AG08396 (cell line): Measurements from ENCODE around the gene ZNF407.
"Not testable (repeated sequence)": the region's sequence is repeated elsewhere in the genome, so short reads cannot be mapped to it uniquely, and the experiment has no call there.

ENCODE experiments used
- DNase-seq: peaks from one replicate; pipeline ENCODE4 v3.0.0; 2012; ENCODE audit warnings: low spot score, mixed read lengths

The ZNF407 gene

GRCh38 chr18:74597662-74598349 is at the start of gene ZNF407:
Gene ZNF407, plus strand, starts transcription at chr18:74597870. Its CDS starts 33,150 bp downstream, at chr18:74631020.
- peak; percentile 92 for DNase-seq

GRCh38 chr18:74549591-74550104 is 48.0 kb upstream of the ZNF407 start:
- DNase-seq = no peak

GRCh38 chr18:74550886-74551285 is 46.8 kb upstream of the ZNF407 start:
- DNase-seq = no peak

GRCh38 chr18:74551452-74551851 is 46.2 kb upstream of the ZNF407 start:
- no peak for DNase-seq

GRCh38 chr18:74551936-74552555 is 45.6 kb upstream of the ZNF407 start:
- DNase-seq = peak; percentile 87

GRCh38 chr18:74556126-74556525 is 41.5 kb upstream of the ZNF407 start:
- DNase-seq = no peak

- DNase-seq = no peak
Observed at GRCh38 chr18:74558096-74558495, 39.6 kb upstream of the ZNF407 start.

- DNase-seq = no peak
Observed at GRCh38 chr18:74562131-74562730, 35.4 kb upstream of the ZNF407 start.

- no peak for DNase-seq
Observed at GRCh38 chr18:74562775-74563174, 34.9 kb upstream of the ZNF407 start.

- DNase-seq = no peak
Observed at GRCh38 chr18:74563999-74564398, 33.7 kb upstream of the ZNF407 start.

- DNase-seq = not testable (repeated sequence)
Observed at GRCh38 chr18:74565164-74565563, 32.5 kb upstream of the ZNF407 start.

GRCh38 chr18:74565993-74566392 is 31.7 kb upstream of the ZNF407 start:
- not testable (repeated sequence) for DNase-seq

GRCh38 chr18:74567822-74568221 is 29.8 kb upstream of the ZNF407 start:
- DNase-seq = no peak

GRCh38 chr18:74569401-74569800 is 28.3 kb upstream of the ZNF407 start:
- DNase-seq = no peak

- DNase-seq = no peak
Observed at GRCh38 chr18:74570266-74570665, 27.4 kb upstream of the ZNF407 start.

- DNase-seq = no peak
Observed at GRCh38 chr18:74571895-74572680, 25.6 kb upstream of the ZNF407 start.

GRCh38 chr18:74573053-74573452 is 24.6 kb upstream of the ZNF407 start:
- no peak for DNase-seq

GRCh38 chr18:74574916-74575315 is 22.8 kb upstream of the ZNF407 start:
- no peak for DNase-seq

GRCh38 chr18:74577019-74577418 is 20.7 kb upstream of the ZNF407 start:
- DNase-seq = no peak

GRCh38 chr18:74579496-74580065 is 18.1 kb upstream of the ZNF407 start:
- no peak for DNase-seq

GRCh38 chr18:74582642-74583041 is 15.0 kb upstream of the ZNF407 start:
- DNase-seq = no peak

- no peak for DNase-seq
Observed at GRCh38 chr18:74587441-74587840, 10.2 kb upstream of the ZNF407 start.
